GM19240 (cell line): ENCODE measurements around the gene AQP6.
"Not testable (repeated sequence)": the region's sequence is repeated elsewhere in the genome, so short reads cannot be mapped to it uniquely, and the experiment has no call there.

Experiments
- DNase-seq: peaks from one replicate; pipeline ENCODE4 v3.0.0; 2011; ENCODE audit warnings: low spot score; ENCODE audit not compliant: insufficient read length

Gene AQP6

DNA sequence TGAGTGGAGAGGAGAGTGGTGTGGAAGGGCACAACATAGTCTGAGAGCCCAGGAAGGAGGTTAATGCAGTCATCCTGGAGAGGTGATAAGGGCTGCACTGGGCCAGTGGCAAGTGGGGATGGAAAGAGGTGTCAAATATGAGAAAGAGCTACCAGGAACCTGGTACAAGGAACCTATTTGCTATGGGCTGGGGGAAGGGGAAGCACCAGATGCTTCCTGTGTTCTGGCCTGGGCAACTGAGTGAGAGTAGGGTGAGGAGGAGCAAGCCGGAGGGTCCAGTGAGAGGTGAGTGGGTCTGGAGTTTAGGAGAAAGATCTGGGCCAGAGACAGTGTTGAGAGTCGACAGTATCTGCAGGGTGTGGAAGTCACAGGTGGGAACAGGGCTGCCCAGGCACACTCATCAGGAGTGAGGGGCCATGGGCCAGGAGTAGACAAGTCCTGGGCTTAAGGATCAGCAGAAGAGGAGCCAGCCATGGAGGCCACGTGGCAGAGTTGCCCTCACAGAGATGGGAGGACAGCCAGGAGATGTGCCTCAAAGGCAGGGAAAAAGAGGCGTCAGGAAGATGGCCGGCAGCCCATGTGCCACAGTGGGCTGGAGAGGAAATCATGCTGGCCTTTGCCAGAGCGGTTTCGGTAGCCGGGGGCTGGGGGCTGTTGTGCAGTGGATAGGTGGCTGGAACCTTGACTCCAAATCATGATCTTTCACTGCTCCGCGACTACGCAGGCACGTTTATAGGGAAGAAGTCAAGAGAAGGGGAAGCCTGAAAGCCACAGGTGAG is 2.9 kb upstream of the AQP6 start:
- no peak for DNase-seq

DNA sequence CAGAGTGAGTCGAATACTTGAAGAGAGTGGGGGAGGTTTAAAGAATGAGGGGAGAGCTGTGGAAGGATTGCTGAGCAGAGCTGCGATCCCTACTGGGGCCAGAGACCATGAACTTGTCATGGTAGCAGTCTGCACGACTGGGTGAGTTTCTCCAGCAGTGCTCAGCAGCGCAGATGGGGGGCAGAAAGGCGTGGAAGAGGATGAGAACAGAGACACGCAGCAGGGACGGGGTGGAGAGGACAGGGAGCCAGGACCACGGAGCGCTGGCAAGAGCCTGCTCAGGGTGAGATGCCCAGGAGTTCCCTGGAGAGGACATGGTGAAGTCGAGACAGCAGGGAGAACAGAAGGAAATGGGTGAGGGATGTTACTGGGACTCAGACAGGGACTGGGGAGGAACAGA is 2.1 kb upstream of the AQP6 start:
- DNase-seq = no peak

DNA sequence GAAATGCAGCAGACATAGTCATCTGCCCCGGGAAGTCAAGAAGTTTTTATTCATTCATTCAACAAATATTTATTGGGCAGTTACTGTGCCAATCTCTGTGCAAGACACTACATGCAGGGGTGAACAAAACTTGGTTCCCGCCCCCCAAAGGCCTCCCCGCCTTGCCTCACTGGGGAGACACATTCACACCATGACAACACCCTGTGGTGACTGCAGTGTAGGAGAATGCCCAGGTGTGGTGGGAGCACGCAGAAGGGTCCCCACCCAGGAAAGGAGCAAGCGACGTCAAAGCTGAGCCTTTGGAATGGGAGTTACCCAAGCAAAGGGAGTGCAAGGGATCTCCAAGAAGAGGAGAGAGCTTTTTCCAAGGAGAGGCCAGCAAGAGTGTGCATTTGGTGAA is 1.6 kb upstream of the AQP6 start:
- DNase-seq = no peak

DNA sequence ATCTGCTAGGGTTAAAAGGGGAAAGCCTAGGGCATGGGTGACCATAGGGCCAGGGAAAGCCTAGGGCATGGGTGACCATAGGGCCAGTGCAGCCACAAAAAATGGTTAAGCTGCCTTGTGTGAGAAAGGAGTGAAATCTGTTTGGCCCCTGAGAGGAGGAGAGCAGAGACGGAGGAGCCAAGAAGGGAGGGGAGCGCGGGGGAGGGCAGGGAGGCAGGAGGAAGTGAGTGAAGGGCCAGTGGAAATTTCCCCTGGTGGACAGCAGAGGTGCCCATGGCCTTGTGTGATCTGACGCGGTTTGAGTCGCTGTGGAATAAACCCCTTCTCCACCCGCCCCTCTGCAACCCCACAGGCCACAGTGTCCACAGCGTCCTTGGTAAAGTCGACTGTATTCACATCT is 618 bp upstream of the AQP6 start:
- DNase-seq = no peak

DNA sequence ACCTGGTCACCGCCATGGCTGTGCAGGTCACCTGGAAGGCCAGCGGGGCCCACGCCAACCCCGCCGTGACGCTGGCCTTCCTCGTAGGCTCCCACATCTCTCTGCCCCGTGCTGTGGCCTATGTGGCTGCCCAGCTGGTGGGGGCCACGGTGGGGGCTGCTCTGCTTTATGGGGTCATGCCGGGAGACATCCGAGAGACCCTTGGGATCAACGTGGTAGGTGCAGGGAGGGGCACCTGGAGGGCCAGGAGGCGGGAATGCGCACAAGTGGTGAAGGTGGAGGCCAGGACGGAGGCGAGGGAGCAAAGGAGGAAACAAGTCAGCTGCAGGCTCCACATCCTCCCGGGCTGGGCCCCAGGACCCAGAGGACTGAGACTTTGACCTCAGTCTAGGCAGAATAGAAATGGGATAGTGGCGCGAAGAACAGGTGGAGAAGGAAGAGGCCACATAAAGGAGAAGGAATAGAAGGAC is 649 bp downstream of the AQP6 start:
- no peak for DNase-seq

DNA sequence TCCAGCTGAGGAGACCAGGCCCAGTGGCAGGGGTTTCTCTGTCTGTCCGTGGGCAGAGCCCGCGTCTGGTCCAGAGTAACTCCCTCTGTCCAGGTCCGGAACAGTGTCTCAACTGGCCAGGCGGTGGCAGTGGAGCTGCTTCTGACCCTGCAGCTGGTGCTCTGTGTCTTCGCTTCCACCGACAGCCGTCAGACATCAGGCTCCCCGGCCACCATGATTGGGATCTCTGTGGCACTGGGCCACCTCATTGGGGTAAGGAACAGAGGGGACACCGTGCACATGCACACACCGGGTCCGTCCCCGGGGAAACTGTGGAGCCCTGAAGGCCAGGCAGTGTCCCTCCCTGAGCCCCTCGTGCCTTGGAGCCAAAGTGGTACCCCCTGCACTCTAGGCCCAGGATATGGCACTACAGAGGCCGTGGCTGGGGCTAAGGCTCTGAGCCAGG is 1.5 kb downstream of the AQP6 start:
- no peak for DNase-seq

DNA sequence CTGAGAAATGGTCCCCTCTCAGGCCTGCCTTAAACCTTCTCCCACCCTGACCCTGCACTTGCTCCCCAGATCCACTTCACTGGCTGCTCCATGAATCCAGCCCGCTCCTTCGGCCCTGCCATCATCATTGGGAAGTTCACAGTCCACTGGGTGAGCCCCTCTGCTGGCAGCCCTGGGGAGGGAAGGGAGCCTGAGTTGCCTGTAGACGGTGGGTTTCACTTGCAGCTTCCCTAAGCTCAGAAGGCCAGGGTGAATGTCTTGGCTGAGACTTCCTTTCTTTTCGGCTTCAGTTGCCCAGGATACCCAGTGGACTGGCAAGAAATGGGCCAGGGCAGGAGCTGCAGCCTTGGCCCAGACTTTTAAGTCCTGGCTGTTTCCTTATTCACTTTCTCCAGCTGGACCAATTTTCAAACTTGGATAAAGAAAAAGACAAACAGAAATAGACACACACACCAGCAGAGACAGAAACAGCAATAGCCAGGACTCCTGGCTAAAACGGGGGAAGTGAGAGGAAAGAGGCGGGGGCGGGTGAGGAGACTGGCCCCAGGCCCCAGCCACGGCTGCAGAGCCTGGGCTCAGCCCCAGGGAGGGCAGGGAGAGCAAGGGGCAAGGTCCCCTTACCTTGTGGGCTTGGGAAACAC is 2.0 kb downstream of the AQP6 start:
- DNase-seq = no peak

DNA sequence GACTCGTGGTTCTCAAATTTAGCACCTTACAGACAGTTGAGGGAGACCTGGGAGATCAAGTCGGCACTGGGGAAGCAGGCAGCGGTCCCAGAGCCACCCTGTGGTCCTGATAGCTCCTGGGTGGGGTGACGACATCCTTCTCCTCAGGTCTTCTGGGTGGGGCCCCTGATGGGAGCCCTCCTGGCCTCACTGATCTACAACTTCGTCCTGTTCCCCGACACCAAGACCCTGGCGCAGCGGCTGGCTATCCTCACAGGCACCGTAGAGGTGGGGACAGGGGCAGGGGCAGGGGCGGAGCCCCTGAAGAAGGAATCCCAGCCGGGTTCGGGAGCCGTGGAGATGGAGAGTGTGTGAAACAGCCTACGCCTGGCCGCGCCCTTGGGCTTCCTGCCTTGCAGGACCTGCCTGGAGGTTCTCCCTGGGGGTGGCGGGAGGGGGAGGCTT is 2.6 kb downstream of the AQP6 start:
- no peak for DNase-seq

DNA sequence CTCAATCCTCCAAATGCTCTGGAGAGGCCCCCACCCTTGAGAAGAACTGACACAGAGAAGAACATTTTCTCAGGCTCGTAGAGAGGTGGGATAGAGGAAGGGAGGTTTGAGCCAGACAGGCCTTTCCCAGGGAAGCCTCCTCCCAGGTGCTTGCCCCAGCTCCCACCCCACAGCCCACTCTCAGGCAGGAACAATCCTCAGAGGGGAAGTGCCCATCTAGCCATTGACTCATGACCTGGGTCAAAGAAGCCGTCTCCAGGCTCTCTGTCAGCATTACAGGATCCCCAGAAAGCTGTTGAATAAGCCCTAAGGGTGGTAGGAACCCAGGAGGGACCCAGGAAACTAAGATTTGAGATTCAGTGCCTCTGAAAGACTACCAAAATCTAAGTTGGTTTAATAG is 3.8 kb downstream of the AQP6 start:
- no peak for DNase-seq

DNA sequence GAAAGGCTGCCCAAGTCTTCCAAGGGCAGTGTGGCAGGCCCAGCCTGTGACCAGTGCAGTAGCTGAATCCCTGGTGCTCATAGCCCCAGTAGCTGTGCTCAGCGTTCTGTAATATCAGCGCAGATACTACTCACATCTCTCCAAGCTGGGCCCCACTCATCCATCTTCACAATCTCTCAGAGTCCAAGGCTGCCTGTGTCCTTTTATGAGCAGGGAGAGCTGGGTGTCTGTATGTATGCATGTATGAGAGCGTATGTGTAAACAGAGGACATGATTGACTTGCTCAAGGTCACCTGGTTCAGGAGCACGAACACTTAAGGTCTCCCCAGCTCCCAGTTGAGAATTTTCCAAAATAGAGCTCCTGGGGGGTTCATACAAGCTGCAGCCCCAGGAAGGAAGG is 5.4 kb downstream of the AQP6 start:
- no peak for DNase-seq

DNA sequence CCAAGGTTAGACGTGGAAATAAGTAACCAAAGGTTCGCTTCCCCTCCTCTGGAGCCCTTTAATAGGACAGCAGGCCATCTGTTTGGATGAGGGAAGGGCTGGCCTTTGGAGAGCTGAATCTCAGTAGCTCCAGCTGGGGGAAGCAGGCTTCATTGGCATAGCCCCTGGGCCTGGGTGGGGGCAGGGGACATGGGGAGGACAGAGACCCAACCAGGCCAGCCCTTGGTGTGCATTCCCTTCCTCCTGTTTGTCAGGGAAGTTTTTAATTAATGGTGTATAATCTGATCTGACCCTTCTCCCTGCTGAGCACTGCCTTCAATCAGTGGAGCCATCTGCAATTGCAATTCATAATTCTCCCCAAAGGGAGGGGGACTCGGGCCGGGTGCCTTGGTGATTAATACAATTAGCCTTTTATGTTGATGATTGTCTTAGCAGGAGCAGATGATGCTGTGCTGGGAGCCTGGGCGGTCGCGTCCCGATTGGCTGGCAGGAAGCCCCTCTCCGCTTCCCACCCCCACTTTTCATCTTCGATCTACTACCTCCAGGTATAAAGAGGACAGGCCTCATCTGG is 6.4 kb downstream of the AQP6 start:
- no peak for DNase-seq

DNA sequence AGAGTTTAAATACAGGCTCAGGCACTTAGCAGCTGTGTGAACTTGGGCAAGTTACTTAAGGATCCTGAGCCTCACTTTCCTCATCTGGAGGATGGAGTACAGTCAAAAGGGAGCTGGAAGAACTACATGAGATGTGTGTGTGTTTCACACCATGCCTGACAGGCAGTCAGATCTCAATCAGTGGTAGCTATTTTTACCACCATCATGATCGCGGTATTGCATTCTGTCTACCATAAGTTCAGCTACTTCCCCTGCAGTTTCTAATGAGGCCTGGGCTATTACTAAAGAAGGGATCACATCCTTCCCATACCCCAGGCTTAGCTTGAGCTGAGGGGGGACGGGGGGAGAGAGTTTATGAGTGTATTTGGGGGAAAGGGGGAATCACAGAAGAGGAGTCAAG is 7.0 kb downstream of the AQP6 start:
- no peak for DNase-seq

DNA sequence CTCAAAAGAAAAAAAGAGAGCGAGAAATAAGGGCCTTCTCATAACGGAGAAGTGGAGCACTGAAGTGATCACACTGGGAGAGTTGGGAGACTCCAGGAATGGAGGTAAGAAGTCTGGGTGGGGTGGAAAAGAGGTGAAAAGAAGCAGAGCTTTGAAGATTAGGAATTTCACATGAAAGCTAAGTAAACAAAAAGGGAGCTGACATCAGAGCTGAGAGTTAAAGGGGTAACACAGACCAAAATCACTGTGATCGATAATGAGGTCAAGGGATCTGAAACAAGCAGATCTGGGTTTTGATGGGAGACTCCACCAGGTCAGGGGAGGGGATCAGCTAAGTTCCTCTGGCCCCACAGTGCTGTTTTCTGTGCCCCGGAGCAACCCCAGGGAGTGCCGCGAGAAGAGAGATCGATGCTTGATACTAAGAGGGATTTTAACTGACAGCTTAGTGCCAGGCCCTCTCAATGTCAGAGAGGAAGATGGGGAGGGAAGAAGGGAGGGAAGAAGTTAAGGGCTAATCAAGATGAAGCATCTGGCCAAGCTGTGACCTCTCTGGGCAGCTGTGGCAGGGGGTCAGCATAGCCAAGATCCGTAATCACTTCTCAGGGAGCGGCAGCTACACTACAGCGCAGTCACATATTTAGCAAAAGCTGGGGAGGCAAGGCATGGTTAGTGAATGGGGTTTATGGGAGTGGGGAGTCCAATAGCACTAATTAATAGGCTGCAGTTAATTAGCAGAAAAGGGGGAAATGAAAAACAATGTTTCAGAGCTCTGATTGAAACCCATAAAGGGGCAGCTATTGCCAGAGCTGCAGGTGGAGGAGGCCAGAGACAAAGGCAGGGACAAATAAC is 8.0 kb downstream of the AQP6 start:
- DNase-seq = no peak

DNA sequence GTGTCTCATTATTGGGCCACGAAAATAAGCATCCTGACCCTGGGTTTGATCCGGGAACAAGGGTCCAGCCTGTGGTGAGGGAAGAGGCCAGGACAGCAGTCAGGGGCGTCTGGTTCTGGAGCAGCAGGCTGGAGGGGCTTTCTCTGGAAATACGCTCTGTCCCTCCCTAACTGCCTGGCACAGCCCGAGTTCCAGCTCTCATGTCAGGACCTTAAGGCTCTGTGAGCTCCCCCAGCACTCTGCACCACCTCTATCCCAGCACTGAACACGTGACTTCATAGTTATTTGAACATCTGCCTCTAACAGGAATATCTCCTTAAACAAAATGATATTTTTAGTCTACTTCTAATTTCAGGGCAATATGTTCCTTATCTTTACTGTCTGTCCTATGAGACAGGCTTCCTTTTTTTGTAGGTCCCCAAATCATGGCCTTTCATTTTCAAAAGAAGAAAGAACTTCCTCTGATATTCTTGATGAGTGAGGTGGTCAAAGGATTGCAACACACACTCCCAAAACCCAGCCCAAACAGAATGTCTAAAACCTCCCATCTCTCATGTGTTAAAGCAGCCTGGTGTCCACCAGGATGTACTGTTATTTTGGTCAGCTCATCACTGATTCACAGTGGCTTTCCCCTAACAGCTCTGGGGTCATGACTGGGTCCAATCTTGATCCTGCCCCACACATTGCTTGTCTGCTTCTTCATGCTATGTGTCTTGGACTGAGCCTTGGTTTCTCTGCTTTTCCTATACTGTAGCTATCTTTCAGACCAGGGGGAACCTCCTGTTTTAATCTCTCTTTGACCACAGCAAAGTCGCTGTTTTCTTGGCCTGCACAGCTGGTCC is 9.7 kb downstream of the AQP6 start:
- no peak for DNase-seq

DNA sequence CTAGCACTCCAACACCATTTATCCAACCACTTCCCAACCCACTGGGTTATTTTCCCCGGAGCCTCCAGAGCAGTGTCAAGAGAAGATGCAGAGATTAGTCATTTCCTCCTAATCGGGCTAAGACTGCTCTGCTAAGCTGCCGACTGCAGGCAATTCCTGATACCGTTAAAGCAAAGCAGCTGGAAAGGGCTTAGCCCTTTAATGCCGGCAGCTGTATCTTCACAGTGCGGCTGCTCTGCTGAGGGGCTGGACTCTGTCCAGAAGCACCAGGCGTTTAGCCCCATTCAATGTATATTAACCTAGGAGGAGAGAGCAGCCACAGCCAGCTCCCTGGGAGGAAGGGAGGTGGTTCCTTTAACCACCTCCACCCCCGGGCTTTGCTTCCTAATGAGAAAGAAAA is 11.1 kb downstream of the AQP6 start:
- no peak for DNase-seq

DNA sequence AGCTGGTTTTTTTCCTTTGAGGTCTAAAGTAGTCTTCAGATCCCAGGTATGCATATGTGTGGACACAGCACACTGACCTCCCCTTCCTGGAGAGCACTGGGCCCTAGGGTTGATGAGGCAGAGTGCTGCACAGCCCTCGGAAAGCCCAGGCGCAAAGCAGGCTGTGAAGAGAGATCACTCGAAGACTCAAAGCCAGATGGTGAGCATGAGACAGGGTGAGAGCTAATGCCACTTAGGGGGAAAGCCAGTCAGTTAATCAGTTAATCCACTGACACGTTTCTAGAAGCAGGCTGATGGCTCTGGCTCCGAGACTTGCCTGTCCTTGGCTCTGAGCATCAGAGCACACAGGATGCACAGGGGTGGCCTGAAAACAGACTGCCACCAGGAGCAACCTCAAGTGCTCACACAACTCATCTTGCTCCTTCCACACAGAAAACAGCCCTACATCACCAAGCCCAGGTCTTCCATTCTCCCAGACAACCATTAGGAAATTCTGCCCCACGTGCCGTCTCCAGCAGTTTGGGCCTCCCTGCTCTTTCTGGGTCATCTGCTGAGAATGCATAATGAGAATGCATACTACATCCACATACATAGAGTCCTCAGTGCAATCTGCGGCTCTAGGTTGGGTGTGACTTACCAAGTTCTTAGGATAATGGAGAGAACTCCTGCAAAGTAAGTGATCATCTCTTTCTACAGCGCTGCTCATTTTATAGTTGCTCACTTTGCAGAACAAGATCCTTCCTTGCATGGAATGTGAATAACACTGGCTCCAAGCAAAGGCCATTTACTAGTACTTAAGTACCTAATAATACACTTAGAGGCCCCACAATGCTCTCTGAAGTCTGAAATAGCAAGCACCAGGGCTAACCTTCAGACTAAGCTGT is 12.0 kb downstream of the AQP6 start:
- DNase-seq = no peak

DNA sequence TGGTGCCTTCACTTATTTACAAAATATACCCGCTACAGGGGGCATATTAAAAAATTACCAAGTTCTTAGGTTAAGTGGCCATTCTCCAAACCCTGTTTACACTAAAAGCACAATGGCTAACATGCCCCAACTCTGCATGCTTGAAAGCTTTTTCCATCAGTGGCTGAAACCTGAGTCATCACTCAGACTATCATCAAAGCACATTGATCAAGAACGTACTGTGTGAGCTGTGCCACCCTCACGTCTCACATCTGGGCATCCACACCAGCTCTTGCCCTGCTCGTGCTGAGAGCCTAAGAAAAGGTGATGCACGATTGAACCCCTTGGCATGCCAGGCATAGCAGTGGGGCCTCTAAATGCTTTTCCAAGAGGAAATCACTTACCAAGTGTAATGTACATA is 13.2 kb downstream of the AQP6 start:
- no peak for DNase-seq

DNA sequence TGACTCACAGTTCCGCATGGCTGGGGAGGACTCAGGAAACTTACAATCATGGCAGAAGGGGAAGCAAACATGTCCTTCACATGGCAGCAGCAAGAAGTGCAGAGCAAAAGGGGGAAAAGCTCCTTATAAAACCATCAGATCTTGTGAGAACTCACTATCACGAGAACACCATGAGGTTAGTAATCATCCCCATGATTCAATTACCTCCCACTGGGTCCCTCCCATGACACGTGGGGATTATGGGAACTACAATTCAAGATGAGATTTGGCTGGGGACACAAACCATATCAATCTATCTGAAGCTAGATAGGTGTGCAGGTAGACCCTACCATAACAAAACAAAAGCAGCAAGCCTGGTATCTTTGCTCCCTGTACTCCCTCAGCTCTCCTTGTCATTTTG is 13.7 kb downstream of the AQP6 start:
- not testable (repeated sequence) for DNase-seq

DNA sequence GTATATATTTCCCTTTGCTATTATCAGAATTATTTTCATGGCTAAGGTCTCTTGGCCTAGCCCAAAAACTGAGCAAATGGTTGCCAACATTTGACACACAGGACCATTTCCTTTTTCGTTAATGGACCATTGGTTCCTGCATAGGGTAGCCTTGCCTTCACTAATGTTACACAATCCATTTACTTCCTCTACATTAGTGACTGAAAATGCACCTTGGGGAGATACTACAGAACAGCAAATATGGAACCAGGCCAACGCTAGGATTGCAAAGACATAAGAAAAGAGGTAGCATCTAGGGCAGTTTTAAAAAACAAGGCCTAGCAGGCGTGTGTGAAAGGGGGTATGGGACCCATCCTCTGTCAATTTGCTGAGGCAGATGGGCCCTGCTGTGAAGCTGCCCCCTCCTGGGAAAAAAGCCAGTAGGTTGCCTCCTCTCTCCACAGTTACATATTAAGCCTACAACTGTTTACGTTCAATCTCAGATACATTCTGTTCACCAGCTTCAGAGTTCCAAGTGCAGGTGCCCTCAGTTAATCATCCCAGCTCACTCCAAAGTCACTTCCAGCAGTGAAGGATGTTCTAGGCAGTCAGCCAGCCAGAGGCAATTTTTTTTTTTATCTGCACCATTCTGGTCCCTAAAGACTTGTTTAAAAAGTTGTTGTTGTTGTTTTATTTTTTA is 15.0 kb downstream of the AQP6 start:
- no peak for DNase-seq
